GM21723 (cell line): ENCODE results near the gene NCOR2.
A peak's percentile ranks its signal among the peaks of the same experiment; 100 is the strongest.

Experiments
- ATAC-seq: cut with Tn5 transposase; IDR thresholded peaks from one replicate; pipeline ENCODE4 v1.9.1; 2021; ENCODE audit warnings: mild to moderate bottlenecking, moderate library complexity; ENCODE audit not compliant: unreplicated experiment

NCOR2 gene

GRCh38 chr12:124561231-124561630 lies 6.2 kb downstream of the NCOR2 start:
- no peak for ATAC-seq

GRCh38 chr12:124560146-124560890 lies 7.1 kb downstream of the NCOR2 start:
- ATAC-seq, result no peak

GRCh38 chr12:124559182-124560017 lies 8.0 kb downstream of the NCOR2 start:
- no peak for ATAC-seq

- no peak for ATAC-seq
These were observed 9.1 kb downstream of the NCOR2 start for GRCh38 chr12:124558313-124558712.

- no peak for ATAC-seq
These were observed 9.7 kb downstream of the NCOR2 start for GRCh38 chr12:124557518-124558223.

GRCh38 chr12:124556896-124557501 lies 10.4 kb downstream of the NCOR2 start:
- ATAC-seq, result no peak

- no peak for ATAC-seq
These were observed 11.3 kb downstream of the NCOR2 start for GRCh38 chr12:124556074-124556466.

- no peak for ATAC-seq
These were observed 12.0 kb downstream of the NCOR2 start for GRCh38 chr12:124555168-124556073.

- no peak for ATAC-seq
These were observed 12.9 kb downstream of the NCOR2 start for GRCh38 chr12:124554429-124555029.

- no peak for ATAC-seq
These were observed 13.5 kb downstream of the NCOR2 start for GRCh38 chr12:124553862-124554428.

GRCh38 chr12:124551268-124552144 lies 15.9 kb downstream of the NCOR2 start:
- no peak for ATAC-seq

- no peak for ATAC-seq
These were observed 17.0 kb downstream of the NCOR2 start for GRCh38 chr12:124550123-124551089.

- no peak for ATAC-seq
These were observed 17.8 kb downstream of the NCOR2 start for GRCh38 chr12:124549629-124550028.

- ATAC-seq, result no peak
These were observed 18.5 kb downstream of the NCOR2 start for GRCh38 chr12:124548854-124549378.

GRCh38 chr12:124547626-124548025 lies 19.8 kb downstream of the NCOR2 start:
- no peak for ATAC-seq

GRCh38 chr12:124545508-124546418 lies 21.6 kb downstream of the NCOR2 start:
- peak; percentile 90 for ATAC-seq
